A549 (cell line): ENCODE results near the gene EDARADD.

Source experiments
- CTCF ChIP-seq: fragments of >200 bp; sonication (Bioruptor Twin); formaldehyde crosslinking; IDR thresholded peaks from 3 replicates; pipeline ENCODE4 v1.5.1; 2016
- RFX5 ChIP-seq: fragments of 450-650 bp; IDR thresholded peaks from 2 replicates; pipeline ENCODE4 v1.7.1; 2014; ENCODE audit warnings: antibody characterized with exemption, mild to moderate bottlenecking, moderate library complexity

- TF ChIP-seq RFX5, result no peak
- TF ChIP-seq CTCF, result no peak
These were observed 71.3 kb downstream of the EDARADD start for GRCh38 chr1:236465231-236465958.
